HEK293 (cell line): ENCODE data around the gene KLHDC9.

Experiments
- GLIS1 ChIP-seq: fragments of 450-650 bp; formaldehyde crosslinking; IDR thresholded peaks from 2 replicates; pipeline ENCODE4 v1.5.1; 2016; ENCODE audit warnings: missing biosample characterization, missing genetic modification characterization
- KLF10 ChIP-seq: fragments of 450-650 bp; IDR thresholded peaks from 2 replicates; pipeline ENCODE4 v1.5.1; 2018; ENCODE audit warnings: missing biosample characterization, mild to moderate bottlenecking, missing genetic modification characterization
- KLF16 ChIP-seq: fragments of 450-650 bp; formaldehyde crosslinking; IDR thresholded peaks from 2 replicates; pipeline ENCODE4 v1.5.1; 2017; ENCODE audit warnings: missing biosample characterization, missing genetic modification characterization
- KLF8 ChIP-seq: fragments of 450-650 bp; formaldehyde crosslinking; IDR thresholded peaks from 2 replicates; pipeline ENCODE4 v1.5.1; 2016; ENCODE audit warnings: missing biosample characterization, missing genetic modification characterization
- KLF9 ChIP-seq: fragments of 450-650 bp; formaldehyde crosslinking; IDR thresholded peaks from 2 replicates; pipeline ENCODE4 v1.5.1; 2016; ENCODE audit warnings: missing biosample characterization, missing genetic modification characterization, low read depth
- OSR2 ChIP-seq: fragments of 450-650 bp; formaldehyde crosslinking; IDR thresholded peaks from 2 replicates; pipeline ENCODE4 v1.5.1; 2016; ENCODE audit warnings: missing biosample characterization, missing genetic modification characterization
- PRDM1 ChIP-seq: fragments of 450-650 bp; formaldehyde crosslinking; IDR thresholded peaks from 2 replicates; pipeline ENCODE4; 2016; ENCODE audit warnings: missing biosample characterization, missing genetic modification characterization
- RBAK ChIP-seq: fragments of 450-650 bp; formaldehyde crosslinking; IDR thresholded peaks from 2 replicates; pipeline ENCODE4 v1.5.1; 2016; ENCODE audit warnings: missing biosample characterization, missing genetic modification characterization
- SP3 ChIP-seq: fragments of 450-650 bp; formaldehyde crosslinking; IDR thresholded peaks from 2 replicates; pipeline ENCODE4 v1.5.1; 2016; ENCODE audit warnings: missing biosample characterization, missing genetic modification characterization
- SP7 ChIP-seq: fragments of 450-650 bp; formaldehyde crosslinking; IDR thresholded peaks from 2 replicates; pipeline ENCODE4 v1.5.1; 2016; ENCODE audit warnings: missing biosample characterization, missing genetic modification characterization
- ZBTB21 ChIP-seq: fragments of 450-650 bp; formaldehyde crosslinking; IDR thresholded peaks from 2 replicates; pipeline ENCODE4 v1.5.1; 2017; ENCODE audit warnings: missing biosample characterization, missing genetic modification characterization
- ZBTB7A ChIP-seq: fragments of 450-650 bp; formaldehyde crosslinking; IDR thresholded peaks from 2 replicates; pipeline ENCODE4 v1.5.1; 2016; ENCODE audit warnings: low read depth, missing biosample characterization, missing genetic modification characterization
- ZEB2 ChIP-seq: fragments of 450-650 bp; formaldehyde crosslinking; IDR thresholded peaks from 2 replicates; pipeline ENCODE4 v1.5.1; 2016; ENCODE audit warnings: missing biosample characterization, missing genetic modification characterization
- ZNF10 ChIP-seq: fragments of 450-650 bp; formaldehyde crosslinking; IDR thresholded peaks from 2 replicates; pipeline ENCODE4 v1.5.1; 2017; ENCODE audit warnings: missing biosample characterization, missing genetic modification characterization
- ZNF121 ChIP-seq: fragments of 450-650 bp; formaldehyde crosslinking; IDR thresholded peaks from 2 replicates; pipeline ENCODE4 v1.5.1; 2016; ENCODE audit warnings: missing biosample characterization, missing genetic modification characterization
- ZNF146 ChIP-seq: fragments of 450-650 bp; formaldehyde crosslinking; IDR thresholded peaks from 2 replicates; pipeline ENCODE4 v1.5.1; 2016; ENCODE audit warnings: missing biosample characterization, missing genetic modification characterization
- ZNF16 ChIP-seq: fragments of 450-650 bp; formaldehyde crosslinking; IDR thresholded peaks from 2 replicates; pipeline ENCODE4 v1.5.1; 2016; ENCODE audit warnings: low read depth, missing biosample characterization, missing genetic modification characterization
- ZNF174 ChIP-seq: fragments of 450-650 bp; formaldehyde crosslinking; IDR thresholded peaks from 2 replicates; pipeline ENCODE4 v1.5.0; 2017; ENCODE audit warnings: missing biosample characterization, mild to moderate bottlenecking, missing genetic modification characterization
- ZNF223 ChIP-seq: fragments of 450-650 bp; formaldehyde crosslinking; IDR thresholded peaks from 2 replicates; pipeline ENCODE4 v1.5.1; 2016; ENCODE audit warnings: missing biosample characterization, missing genetic modification characterization
- ZNF239 ChIP-seq: fragments of 450-650 bp; formaldehyde crosslinking; IDR thresholded peaks from 2 replicates; pipeline ENCODE4 v1.5.1; 2016; ENCODE audit warnings: missing biosample characterization, missing genetic modification characterization
- ZNF354C ChIP-seq: fragments of 450-650 bp; formaldehyde crosslinking; IDR thresholded peaks from 2 replicates; pipeline ENCODE4 v1.5.1; 2016; ENCODE audit warnings: missing biosample characterization, missing genetic modification characterization, low read depth, borderline replicate concordance
- ZNF391 ChIP-seq: fragments of 450-650 bp; formaldehyde crosslinking; IDR thresholded peaks from 2 replicates; pipeline ENCODE4 v1.5.1; 2016; ENCODE audit warnings: low read depth, missing biosample characterization, missing genetic modification characterization, borderline replicate concordance
- ZNF48 ChIP-seq: fragments of 450-650 bp; formaldehyde crosslinking; IDR thresholded peaks from 2 replicates; pipeline ENCODE4 v1.5.1; 2016; ENCODE audit warnings: missing biosample characterization, missing genetic modification characterization
- ZNF548 ChIP-seq: fragments of 450-650 bp; formaldehyde crosslinking; IDR thresholded peaks from 2 replicates; pipeline ENCODE4 v1.5.1; 2016; ENCODE audit warnings: missing biosample characterization, missing genetic modification characterization
- ZNF555 ChIP-seq: fragments of 450-650 bp; formaldehyde crosslinking; conservative IDR thresholded peaks from 2 replicates; pipeline ENCODE4 v1.5.1; 2017; ENCODE audit warnings: missing biosample characterization, mild to moderate bottlenecking, missing genetic modification characterization, inconsistent platforms
- ZNF560 ChIP-seq: fragments of 450-650 bp; formaldehyde crosslinking; IDR thresholded peaks from 2 replicates; pipeline ENCODE4 v1.5.1; 2017; ENCODE audit warnings: missing biosample characterization, missing genetic modification characterization, borderline replicate concordance
- ZNF623 ChIP-seq: fragments of 450-650 bp; formaldehyde crosslinking; IDR thresholded peaks from 2 replicates; pipeline ENCODE4 v1.5.1; 2016; ENCODE audit warnings: missing biosample characterization, missing genetic modification characterization
- ZNF629 ChIP-seq: fragments of 450-650 bp; formaldehyde crosslinking; IDR thresholded peaks from 2 replicates; pipeline ENCODE4 v1.5.1; 2017; ENCODE audit warnings: missing biosample characterization, missing genetic modification characterization
- ZNF791 ChIP-seq: fragments of 450-650 bp; formaldehyde crosslinking; IDR thresholded peaks from 2 replicates; pipeline ENCODE4 v1.5.1; 2016; ENCODE audit warnings: missing biosample characterization, missing genetic modification characterization
- ZNF792 ChIP-seq: fragments of 450-650 bp; formaldehyde crosslinking; IDR thresholded peaks from 2 replicates; pipeline ENCODE4 v1.5.1; 2016; ENCODE audit warnings: missing biosample characterization, missing genetic modification characterization
- TF ChIP-seq, protein P1 (sequence below): fragments of 450-650 bp; formaldehyde crosslinking; IDR thresholded peaks from 2 replicates; pipeline ENCODE4 v1.5.1; 2017; ENCODE audit warnings: missing biosample characterization, missing genetic modification characterization
- TF ChIP-seq, protein P2 (sequence below): fragments of 450-650 bp; formaldehyde crosslinking; IDR thresholded peaks from 2 replicates; pipeline ENCODE4 v1.5.1; 2016; ENCODE audit warnings: missing biosample characterization, missing genetic modification characterization
- TF ChIP-seq, protein P3 (sequence below): fragments of 450-650 bp; formaldehyde crosslinking; IDR thresholded peaks from 2 replicates; pipeline ENCODE4 v1.5.1; 2017; ENCODE audit warnings: missing biosample characterization, missing genetic modification characterization

Gene KLHDC9

DNA sequence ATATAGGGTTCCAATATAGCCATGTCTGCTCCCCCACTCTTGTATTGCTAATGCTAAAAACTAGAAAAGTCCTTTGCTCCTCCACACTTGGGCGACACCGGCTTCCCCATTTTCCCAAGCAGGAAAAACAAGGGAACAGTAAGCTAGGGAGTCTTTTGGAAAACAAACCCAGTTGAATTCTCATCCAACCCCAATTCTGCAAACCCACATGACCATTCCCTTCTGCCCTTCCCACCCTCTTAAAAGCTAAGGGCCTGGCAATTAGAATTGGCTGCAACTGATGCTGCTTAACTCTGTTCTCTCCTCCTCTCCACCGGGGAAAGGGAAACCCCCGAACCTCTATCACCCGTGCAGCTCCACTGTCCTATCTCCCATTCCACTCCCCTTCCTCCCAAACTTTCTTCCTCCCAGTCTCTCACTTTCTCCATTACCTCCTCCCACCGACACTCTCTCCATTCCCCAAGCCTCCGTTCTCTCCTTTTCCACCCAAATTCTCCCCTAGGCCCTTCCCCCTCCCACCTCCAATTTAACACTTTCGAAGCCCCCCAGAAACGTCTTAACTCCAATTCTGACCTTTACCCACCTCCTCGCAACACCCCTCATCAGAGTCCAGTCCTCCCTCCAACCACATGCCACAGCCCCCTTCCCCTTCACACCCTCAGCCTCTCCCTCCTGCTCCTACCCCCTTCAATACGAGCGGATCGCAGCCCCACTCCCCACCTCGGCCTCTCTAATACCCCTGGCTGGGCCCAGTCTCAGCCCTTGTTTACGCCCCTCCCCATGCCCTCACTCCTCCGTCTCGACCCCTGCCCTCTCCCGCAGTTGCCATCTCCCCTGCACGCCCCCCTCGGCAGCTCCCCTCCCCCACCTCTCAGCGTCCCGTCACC is 33.6 kb downstream of the KLHDC9 start (continued):
- TF ChIP-seq, protein P1, sequence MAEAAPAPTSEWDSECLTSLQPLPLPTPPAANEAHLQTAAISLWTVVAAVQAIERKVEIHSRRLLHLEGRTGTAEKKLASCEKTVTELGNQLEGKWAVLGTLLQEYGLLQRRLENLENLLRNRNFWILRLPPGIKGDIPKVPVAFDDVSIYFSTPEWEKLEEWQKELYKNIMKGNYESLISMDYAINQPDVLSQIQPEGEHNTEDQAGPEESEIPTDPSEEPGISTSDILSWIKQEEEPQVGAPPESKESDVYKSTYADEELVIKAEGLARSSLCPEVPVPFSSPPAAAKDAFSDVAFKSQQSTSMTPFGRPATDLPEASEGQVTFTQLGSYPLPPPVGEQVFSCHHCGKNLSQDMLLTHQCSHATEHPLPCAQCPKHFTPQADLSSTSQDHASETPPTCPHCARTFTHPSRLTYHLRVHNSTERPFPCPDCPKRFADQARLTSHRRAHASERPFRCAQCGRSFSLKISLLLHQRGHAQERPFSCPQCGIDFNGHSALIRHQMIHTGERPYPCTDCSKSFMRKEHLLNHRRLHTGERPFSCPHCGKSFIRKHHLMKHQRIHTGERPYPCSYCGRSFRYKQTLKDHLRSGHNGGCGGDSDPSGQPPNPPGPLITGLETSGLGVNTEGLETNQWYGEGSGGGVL (tag by site-specific recombination), result peak; percentile 98
- peak; percentile 64; the same call in 1 of the 2 replicates for TF ChIP-seq ZNF791 (tag by site-specific recombination)
- TF ChIP-seq ZEB2, result no peak
- TF ChIP-seq ZNF146, result no peak
- TF ChIP-seq ZNF548 (tag by site-specific recombination), result peak; percentile 56; the same call in 1 of the 2 replicates
- TF ChIP-seq ZNF792, result no peak; the same call in 1 of the 2 replicates
- no peak for TF ChIP-seq ZNF48 (tag by site-specific recombination)
- TF ChIP-seq ZNF10 (tag by site-specific recombination), result peak; percentile 41; the same call in 1 of the 2 replicates
- TF ChIP-seq ZNF629 (tag by site-specific recombination), result no peak
- no peak for TF ChIP-seq ZNF560 (tag by site-specific recombination)
- no peak; the same call in none of the 2 replicates for TF ChIP-seq SP7 (tag by site-specific recombination)
- TF ChIP-seq, protein P2, sequence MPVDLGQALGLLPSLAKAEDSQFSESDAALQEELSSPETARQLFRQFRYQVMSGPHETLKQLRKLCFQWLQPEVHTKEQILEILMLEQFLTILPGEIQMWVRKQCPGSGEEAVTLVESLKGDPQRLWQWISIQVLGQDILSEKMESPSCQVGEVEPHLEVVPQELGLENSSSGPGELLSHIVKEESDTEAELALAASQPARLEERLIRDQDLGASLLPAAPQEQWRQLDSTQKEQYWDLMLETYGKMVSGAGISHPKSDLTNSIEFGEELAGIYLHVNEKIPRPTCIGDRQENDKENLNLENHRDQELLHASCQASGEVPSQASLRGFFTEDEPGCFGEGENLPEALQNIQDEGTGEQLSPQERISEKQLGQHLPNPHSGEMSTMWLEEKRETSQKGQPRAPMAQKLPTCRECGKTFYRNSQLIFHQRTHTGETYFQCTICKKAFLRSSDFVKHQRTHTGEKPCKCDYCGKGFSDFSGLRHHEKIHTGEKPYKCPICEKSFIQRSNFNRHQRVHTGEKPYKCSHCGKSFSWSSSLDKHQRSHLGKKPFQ (tag by site-specific recombination), result peak; percentile 69; the same call in 1 of the 2 replicates
- TF ChIP-seq ZBTB7A (tag by site-specific recombination), result peak; percentile 85
- TF ChIP-seq KLF9, result peak; percentile 93
- TF ChIP-seq SP3 (tag by site-specific recombination), result no peak; the same call in 1 of the 2 replicates
- TF ChIP-seq KLF8, result peak; percentile 49
- peak; percentile 31; the same call in 1 of the 2 replicates for TF ChIP-seq ZNF623 (tag by site-specific recombination)
- no peak for TF ChIP-seq RBAK
- TF ChIP-seq ZNF174 (tag by site-specific recombination), result no peak
- peak; percentile 5; the same call in 1 of the 2 replicates for TF ChIP-seq ZNF16 (tag by site-specific recombination)
- TF ChIP-seq ZNF223 (tag by site-specific recombination), result no peak
- TF ChIP-seq, protein P3, sequence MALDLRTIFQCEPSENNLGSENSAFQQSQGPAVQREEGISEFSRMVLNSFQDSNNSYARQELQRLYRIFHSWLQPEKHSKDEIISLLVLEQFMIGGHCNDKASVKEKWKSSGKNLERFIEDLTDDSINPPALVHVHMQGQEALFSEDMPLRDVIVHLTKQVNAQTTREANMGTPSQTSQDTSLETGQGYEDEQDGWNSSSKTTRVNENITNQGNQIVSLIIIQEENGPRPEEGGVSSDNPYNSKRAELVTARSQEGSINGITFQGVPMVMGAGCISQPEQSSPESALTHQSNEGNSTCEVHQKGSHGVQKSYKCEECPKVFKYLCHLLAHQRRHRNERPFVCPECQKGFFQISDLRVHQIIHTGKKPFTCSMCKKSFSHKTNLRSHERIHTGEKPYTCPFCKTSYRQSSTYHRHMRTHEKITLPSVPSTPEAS (tag by site-specific recombination), result peak; percentile 19; the same call in 1 of the 2 replicates
- TF ChIP-seq GLIS1 (tag by site-specific recombination), result peak; percentile 5; the same call in 1 of the 2 replicates
- TF ChIP-seq ZNF391 (tag by site-specific recombination), result peak; percentile 48
- no peak for TF ChIP-seq KLF10
- TF ChIP-seq ZBTB21 (tag by site-specific recombination), result peak; percentile 32; the same call in 1 of the 2 replicates
- no peak for TF ChIP-seq ZNF354C (tag by site-specific recombination)
- no peak; the same call in 1 of the 2 replicates for TF ChIP-seq ZNF121 (tag by site-specific recombination)
- TF ChIP-seq OSR2 (tag by site-specific recombination), result no peak
- TF ChIP-seq PRDM1 (tag by site-specific recombination), result peak; percentile 100
- 0 out of 2 replicates have a peak, but pooled peaks have one; percentile 58 for TF ChIP-seq ZNF239
- no peak for TF ChIP-seq ZNF555 (tag by site-specific recombination)
- peak; percentile 88 for TF ChIP-seq KLF16 (tag by site-specific recombination)
